Esophagus (tissue), 2 donors: ENCODE data around the gene POMP. TPM values are rescaled to one million over a fixed set of nuclear protein-coding genes. Genes with fewer than 3 reads are reported as not detected.

Source experiments
- H3K27ac ChIP-seq, 2 donors: one replicate each; pipeline ENCODE4 v1.5.1; 2013; ENCODE audit warnings: low read depth in 2 of 2, mild to moderate bottlenecking in 2 of 2, inconsistent platforms in 1 of 2, low read length in 1 of 2, moderate library complexity in 1 of 2
- H3K27me3 ChIP-seq, 2 donors: one replicate each; pipeline ENCODE4 v1.6.1; 2013; ENCODE audit warnings: low read length in 2 of 2, control low read depth in 1 of 2, mild to moderate bottlenecking in 1 of 2; ENCODE audit not compliant: insufficient read depth in 2 of 2, control insufficient read depth in 1 of 2
- H3K36me3 ChIP-seq, 2 donors: one replicate each; pipeline ENCODE4 v1.6.1; 2013; ENCODE audit warnings: low read length in 1 of 2; ENCODE audit not compliant: control insufficient read depth in 2 of 2, insufficient read depth in 2 of 2
- H3K4me1 ChIP-seq, 2 donors: one replicate each; pipeline ENCODE4 v1.6.1; 2013; ENCODE audit warnings: low read length in 1 of 2; ENCODE audit not compliant: control insufficient read depth in 2 of 2, insufficient read depth in 2 of 2
- H3K4me3 ChIP-seq, 2 donors: one replicate each; pipeline ENCODE4 v1.5.1; 2013; ENCODE audit warnings: low read length in 2 of 2, mild to moderate bottlenecking in 2 of 2, low read depth in 1 of 2, moderate library complexity in 1 of 2
- H3K9me3 ChIP-seq, 2 donors: one replicate each; pipeline ENCODE4 v1.6.1; 2013; ENCODE audit warnings: mild to moderate bottlenecking in 2 of 2, low read depth in 1 of 2, low read length in 1 of 2, moderate library complexity in 1 of 2; ENCODE audit not compliant: control insufficient read depth in 2 of 2, insufficient read depth in 1 of 2
- WGBS, 2 donors: extraction: QIAGEN DNeasy Blood & Tissue Kit; methylation state at CpG; one replicate each; pipeline ENCODE4 v1.1.7; 2013; 5-methylcytosine and 5-hydroxymethylcytosine counted together
- polyA plus RNA-seq, 2 donors: library from polyadenylated mRNA; stranded (reverse); fragments of 200-250 nt; gene quantifications; one replicate each; pipeline ENCODE4 v1.2.3, GENCODE V29; 2013
- donor health status: healthy with polysubstance abuse.
- donor health status: Bipolar disorder and iron deficiency.

POMP gene
- polyA plus RNA-seq, 2 donors = 46.0 to 65.2 TPM

GRCh38 chr13:28621449-28621848, 37.5 kb upstream of the POMP start:
- H3K27me3 ChIP-seq = no peaks in the 10 kb centered on the region
- H3K36me3 ChIP-seq = no peaks in the 10 kb centered on the region
- H3K9me3 ChIP-seq = no peaks in the 10 kb centered on the region
- 77 to 88% methylated on average over 5 of the region's 5 CpGs for WGBS, 2 donors
- peaks cover 2 to 5% of the 10 kb centered on the region in 2 donors for H3K4me1 ChIP-seq
- no peak overlapping the region for H3K4me3 ChIP-seq
- H3K27ac ChIP-seq = no peak overlapping the region

GRCh38 chr13:28622286-28622685, 36.6 kb upstream of the POMP start:
- peaks cover 2 to 5% of the 10 kb centered on the region in 2 donors for H3K4me1 ChIP-seq
- 85 to 89% methylated on average over 8 of the region's 8 CpGs for WGBS, 2 donors
- no peaks in the 10 kb centered on the region for H3K36me3 ChIP-seq
- H3K9me3 ChIP-seq = no peaks in the 10 kb centered on the region
- no peak overlapping the region for H3K27ac ChIP-seq
- no peaks in the 10 kb centered on the region for H3K27me3 ChIP-seq
- no peak overlapping the region for H3K4me3 ChIP-seq

GRCh38 chr13:28623782-28624706, 34.9 kb upstream of the POMP start:
- 52 to 58% methylated on average over 15 of the region's 15 CpGs for WGBS, 2 donors
- Histone ChIP-seq H3K36me3 (no peaks in the 10 kb centered on the region), H3K27ac (no peak overlapping the region), H3K9me3 (no peaks in the 10 kb centered on the region), H3K4me3 (no peak overlapping the region), H3K27me3 (no peaks in the 10 kb centered on the region), H3K4me1 (peaks cover 2 to 5% of the 10 kb centered on the region in 2 donors)

- H3K4me3 ChIP-seq = no peak overlapping the region
- WGBS, 2 donors = 73 to 80% methylated on average over 11 of the region's 11 CpGs
- no peaks in the 10 kb centered on the region for H3K36me3 ChIP-seq
- H3K4me1 ChIP-seq = peaks cover 2 to 5% of the 10 kb centered on the region in 2 donors
- H3K9me3 ChIP-seq = no peaks in the 10 kb centered on the region
- H3K27me3 ChIP-seq = no peaks in the 10 kb centered on the region
- no peak overlapping the region for H3K27ac ChIP-seq
These were observed 34.1 kb upstream of the POMP start for GRCh38 chr13:28624707-28625432.

- peaks cover 2 to 5% of the 10 kb centered on the region in 2 donors for H3K4me1 ChIP-seq
- no peaks in the 10 kb centered on the region for H3K27me3 ChIP-seq
- H3K27ac ChIP-seq = no peak overlapping the region
- 60 to 63% methylated on average over 5 of the region's 5 CpGs for WGBS, 2 donors
- H3K9me3 ChIP-seq = no peaks in the 10 kb centered on the region
- no peaks in the 10 kb centered on the region for H3K36me3 ChIP-seq
- H3K4me3 ChIP-seq = no peak overlapping the region
These were observed 32.7 kb upstream of the POMP start for GRCh38 chr13:28626266-28626665.

- H3K4me1 ChIP-seq = peaks cover 0 to 5% of the 10 kb centered on the region in 2 donors
- 72 to 74% methylated on average over 4 of the region's 4 CpGs for WGBS, 2 donors
- no peaks in the 10 kb centered on the region for H3K27me3 ChIP-seq
These were observed 30.7 kb upstream of the POMP start for GRCh38 chr13:28628241-28628640.

GRCh38 chr13:28630869-28631268, 28.1 kb upstream of the POMP start:
- H3K27ac ChIP-seq = no peak overlapping the region
- no peak overlapping the region for H3K4me3 ChIP-seq
- WGBS, 2 donors = 83 to 86% methylated on average over 4 of the region's 4 CpGs
- H3K9me3 ChIP-seq = no peaks in the 10 kb centered on the region
- no peaks in the 10 kb centered on the region for H3K4me1 ChIP-seq
- no peaks in the 10 kb centered on the region for H3K27me3 ChIP-seq
- H3K36me3 ChIP-seq = no peaks in the 10 kb centered on the region

More at GRCh38 chr13:28628241-28628640, 30.7 kb upstream of the POMP start:
- Histone ChIP-seq H3K36me3 (no peaks in the 10 kb centered on the region), H3K9me3 (no peaks in the 10 kb centered on the region), H3K27ac (no peak overlapping the region), H3K4me3 (no peak overlapping the region)

- H3K36me3 ChIP-seq = no peaks in the 10 kb centered on the region
- H3K4me3 ChIP-seq = no peak overlapping the region
- H3K27me3 ChIP-seq = no peaks in the 10 kb centered on the region
- H3K27ac ChIP-seq = no peak overlapping the region
- no peaks in the 10 kb centered on the region for H3K4me1 ChIP-seq
- 88 to 96% methylated on average over 1 of the region's 1 CpG for WGBS, 2 donors
- no peaks in the 10 kb centered on the region for H3K9me3 ChIP-seq
These were observed 27.1 kb upstream of the POMP start for GRCh38 chr13:28631801-28632200.

GRCh38 chr13:28636069-28636468, 22.9 kb upstream of the POMP start:
- Histone ChIP-seq H3K9me3 (no peaks in the 10 kb centered on the region), H3K27me3 (no peaks in the 10 kb centered on the region), H3K27ac (no peak overlapping the region), H3K4me1 (no peaks in the 10 kb centered on the region), H3K4me3 (no peak overlapping the region), H3K36me3 (no peaks in the 10 kb centered on the region)
- 21 to 22% methylated on average over 1 of the region's 1 CpG for WGBS, 2 donors
